Hippocampal formation (tissue), 2 donors: ENCODE data around the gene GUCA1A.
"Not testable (repeated sequence)": the region's sequence is repeated elsewhere in the genome, so short reads cannot be mapped to it uniquely, and the experiment has no call there.

Experiments used
- DNase-seq, 2 donors: peaks; one replicate each; lab custom pipeline; 2025; lab: John Stamatoyannopoulos, UW

Gene GUCA1A

GRCh38 chr6:42147138-42147562, 26.0 kb upstream of the GUCA1A start:
- no peak for DNase-seq

GRCh38 chr6:42148058-42148457, 25.1 kb upstream of the GUCA1A start:
- DNase-seq: no peak

GRCh38 chr6:42150254-42150653, 22.9 kb upstream of the GUCA1A start:
- no peak for DNase-seq

GRCh38 chr6:42152024-42152423, 21.1 kb upstream of the GUCA1A start:
- no peak for DNase-seq

- DNase-seq: not testable (repeated sequence)
Measured at GRCh38 chr6:42152528-42153213, 20.5 kb upstream of the GUCA1A start.

- DNase-seq: no peak
Measured at GRCh38 chr6:42153921-42154320, 19.2 kb upstream of the GUCA1A start.

- no peak for DNase-seq
Measured at GRCh38 chr6:42154461-42155209, 18.5 kb upstream of the GUCA1A start.

- DNase-seq: no peak
Measured at GRCh38 chr6:42155293-42155692, 17.9 kb upstream of the GUCA1A start.

- no peak for DNase-seq
Measured at GRCh38 chr6:42156638-42157037, 16.5 kb upstream of the GUCA1A start.

GRCh38 chr6:42158011-42158410, 15.2 kb upstream of the GUCA1A start:
- DNase-seq: no peak

- no peak for DNase-seq
Measured at GRCh38 chr6:42158631-42159030, 14.5 kb upstream of the GUCA1A start.

GRCh38 chr6:42159431-42160024, 13.6 kb upstream of the GUCA1A start:
- no peak for DNase-seq

- DNase-seq: no peak
Measured at GRCh38 chr6:42162384-42162783, 10.8 kb upstream of the GUCA1A start.

GRCh38 chr6:42162812-42163211, 10.4 kb upstream of the GUCA1A start:
- DNase-seq: no peak

GRCh38 chr6:42163981-42164380, 9.2 kb upstream of the GUCA1A start:
- no peak for DNase-seq

- no peak for DNase-seq
Measured at GRCh38 chr6:42165016-42165415, 8.1 kb upstream of the GUCA1A start.

GRCh38 chr6:42166444-42167141, 6.6 kb upstream of the GUCA1A start:
- peak; percentile 20 to 24 for DNase-seq

GRCh38 chr6:42168650-42169049, 4.5 kb upstream of the GUCA1A start:
- DNase-seq: no peak

- DNase-seq: not testable (repeated sequence)
Measured at GRCh38 chr6:42169780-42170179, 3.4 kb upstream of the GUCA1A start.

- DNase-seq: no peak
Measured at GRCh38 chr6:42171813-42172581, 1.2 kb upstream of the GUCA1A start.

- DNase-seq: no peak
Measured at GRCh38 chr6:42175860-42176259, 2.7 kb downstream of the GUCA1A start.

GRCh38 chr6:42176981-42177380, 3.8 kb downstream of the GUCA1A start:
- no peak for DNase-seq
